Measurements from ENCODE around the gene AGAP1.
"Not testable (repeated sequence)": the region's sequence is repeated elsewhere in the genome, so short reads cannot be mapped to it uniquely, and the experiment has no call there.

AGAP1 gene

DNA sequence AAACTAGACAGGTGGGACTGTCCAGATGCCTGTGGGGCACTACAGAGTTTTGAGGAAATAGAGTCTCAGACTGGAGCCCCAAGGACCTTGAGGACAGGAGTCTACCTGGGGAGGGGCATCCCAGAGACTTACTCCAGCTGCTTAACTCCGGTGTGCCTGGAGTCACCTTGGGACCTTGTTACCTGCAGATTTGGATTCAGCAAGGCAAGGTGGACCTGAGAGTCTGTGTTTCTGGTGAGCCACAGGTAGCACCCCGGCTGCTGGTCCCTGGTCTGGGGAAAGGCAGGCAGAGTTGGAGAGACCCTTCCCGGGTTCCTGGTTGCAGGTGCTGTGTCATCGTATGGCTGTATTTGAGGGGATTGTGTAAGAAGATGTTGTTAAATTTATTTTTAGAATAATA is 102.4 kb downstream of the AGAP1 start:
- DNase-seq = no peak

DNA sequence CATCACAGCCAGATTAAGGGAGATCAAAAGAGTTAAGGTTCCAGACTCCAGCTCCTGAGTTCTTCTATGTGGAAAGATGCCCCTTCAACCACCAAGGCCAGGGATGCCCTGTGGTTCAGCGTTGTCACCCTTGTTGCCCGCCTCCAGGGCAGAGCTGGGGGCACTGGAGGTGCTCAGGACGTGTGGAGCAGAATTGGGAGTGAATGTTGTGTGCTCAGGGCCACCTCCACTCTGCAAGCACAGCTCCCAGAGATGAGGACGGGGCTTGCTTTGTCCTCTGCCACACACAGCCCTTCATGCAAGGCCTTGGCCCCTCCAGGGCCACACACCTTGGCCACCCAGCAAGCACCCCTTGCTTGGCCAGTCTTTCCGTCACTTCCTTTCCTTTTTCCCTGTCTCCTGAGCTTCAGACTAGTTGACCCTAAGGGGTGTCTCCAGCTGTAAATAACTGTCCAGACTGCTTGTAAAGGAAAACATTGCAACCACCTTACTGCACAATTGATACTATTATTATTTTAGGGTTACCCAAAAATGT is 103.3 kb downstream of the AGAP1 start:
- no peak for DNase-seq

DNA sequence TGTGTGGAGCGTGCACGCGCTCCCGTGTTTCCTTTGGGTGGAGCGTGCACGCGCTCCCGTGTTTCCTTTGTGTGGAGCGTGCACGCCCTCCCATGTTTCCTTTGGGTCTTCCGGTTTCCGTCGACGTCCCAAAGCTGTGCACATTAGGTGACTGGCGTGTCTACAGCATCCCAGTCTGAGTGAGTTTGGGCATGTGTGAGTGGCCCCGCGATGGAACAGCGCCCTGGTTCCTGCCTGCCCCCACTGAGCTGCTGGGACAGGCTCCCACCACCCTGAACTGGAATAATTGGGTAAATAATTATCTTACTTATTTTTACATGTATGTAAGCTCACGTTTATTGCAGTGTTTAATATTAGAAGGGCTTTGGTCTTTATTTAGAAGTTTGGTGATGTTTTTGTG is 104.2 kb downstream of the AGAP1 start:
- DNase-seq = no peak

DNA sequence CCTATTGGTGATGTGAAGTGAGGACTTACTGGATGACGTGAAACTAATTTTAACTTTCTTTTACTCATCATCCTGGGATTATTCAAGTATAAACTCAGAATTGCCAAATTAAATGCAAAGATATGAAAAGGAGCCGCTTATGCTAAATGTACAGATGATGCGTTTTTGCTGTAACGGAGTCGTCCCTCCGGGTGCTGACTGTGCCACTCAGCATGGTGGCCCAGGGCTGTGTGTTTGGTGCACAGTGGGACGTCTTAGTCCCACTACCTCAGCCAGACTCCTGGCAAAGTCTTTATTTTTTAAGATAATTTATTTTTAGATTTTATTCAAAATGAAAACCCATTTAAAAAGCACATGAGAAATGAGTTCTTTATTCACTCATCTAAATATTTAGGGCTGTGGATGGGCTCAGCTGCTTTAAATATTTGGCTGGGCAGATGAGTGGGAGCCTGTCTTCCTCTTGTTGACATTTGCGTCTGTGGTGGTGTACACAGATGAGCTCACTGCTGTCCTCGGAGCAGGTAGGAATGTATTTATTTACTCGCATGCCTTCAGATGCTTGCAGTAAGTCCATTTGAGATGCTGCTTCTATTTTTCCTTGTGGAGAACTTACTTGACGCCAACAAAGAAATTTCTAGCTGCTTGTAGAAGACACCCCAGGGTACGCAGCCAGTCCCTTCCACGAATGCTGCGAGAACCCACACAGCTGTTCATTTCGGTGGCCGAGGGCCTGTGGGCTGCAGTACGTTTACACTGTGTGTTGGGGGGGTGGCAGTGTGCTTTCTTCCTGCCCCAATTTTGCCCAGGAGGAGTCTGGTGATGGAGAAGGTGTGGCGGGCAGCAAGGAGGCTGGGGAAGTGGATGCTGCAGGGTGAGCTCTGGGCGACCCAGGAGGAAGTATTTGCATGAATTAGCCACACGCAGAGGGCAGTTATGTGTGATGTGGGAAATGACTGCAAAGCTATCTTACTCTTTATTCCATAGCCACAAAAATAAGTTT is 105.0 kb downstream of the AGAP1 start:
- DNase-seq = no peak

DNA sequence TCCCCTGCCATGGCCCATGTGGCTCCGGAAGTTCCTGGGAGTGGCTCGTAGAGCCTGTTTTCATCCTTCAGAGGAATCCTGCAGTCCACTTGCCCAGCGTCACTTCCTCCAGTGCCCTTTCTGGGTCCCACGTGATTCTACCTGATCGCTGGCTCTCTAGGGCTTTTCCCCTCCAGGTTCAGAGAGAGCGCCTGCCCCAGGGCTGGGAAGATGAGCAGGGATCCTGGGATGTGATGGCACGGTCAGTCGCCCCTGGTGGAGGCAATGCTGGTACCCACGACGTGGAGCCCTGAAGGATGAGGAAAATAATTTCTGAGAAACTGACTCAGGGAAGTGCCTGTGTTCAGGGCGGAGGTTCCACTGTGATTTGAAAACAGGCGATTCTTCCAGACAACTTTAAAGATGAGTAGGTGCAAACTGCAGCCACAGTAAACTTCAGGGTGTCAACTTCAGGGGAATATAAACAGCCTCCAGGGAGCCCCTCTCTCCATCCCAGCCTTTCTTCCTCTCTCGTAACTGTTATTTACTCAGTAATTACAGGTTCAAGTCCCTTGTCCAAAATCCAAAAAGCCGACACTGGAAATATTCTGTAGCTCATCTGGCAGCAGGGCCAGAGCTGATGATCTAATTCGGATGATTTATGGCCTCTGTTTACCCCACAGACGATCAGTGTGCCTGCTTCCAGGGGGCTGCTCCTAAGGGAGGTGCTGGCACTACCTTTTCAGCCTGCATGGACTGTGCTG is 105.9 kb downstream of the AGAP1 start:
- DNase-seq = peak; percentile 23

DNA sequence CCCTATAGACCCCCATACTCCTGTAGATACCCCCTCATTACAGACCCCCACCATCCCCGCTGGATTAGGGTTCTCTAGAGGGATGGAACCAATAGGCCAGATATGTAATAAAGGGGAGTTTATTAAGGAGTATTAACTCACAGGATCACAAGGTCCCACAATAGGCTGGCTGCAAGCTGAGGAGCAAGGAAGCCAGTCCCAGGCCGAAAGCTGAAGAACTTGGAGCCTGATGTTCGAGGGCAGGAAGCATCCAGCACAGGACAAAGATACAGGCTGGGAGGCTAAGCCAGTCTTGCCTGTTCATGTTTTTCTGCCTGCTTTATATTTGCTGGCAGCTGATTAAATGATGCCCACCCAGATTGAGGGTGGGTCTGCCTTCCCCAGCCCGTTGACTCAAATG is 106.6 kb downstream of the AGAP1 start:
- no peak for DNase-seq

DNA sequence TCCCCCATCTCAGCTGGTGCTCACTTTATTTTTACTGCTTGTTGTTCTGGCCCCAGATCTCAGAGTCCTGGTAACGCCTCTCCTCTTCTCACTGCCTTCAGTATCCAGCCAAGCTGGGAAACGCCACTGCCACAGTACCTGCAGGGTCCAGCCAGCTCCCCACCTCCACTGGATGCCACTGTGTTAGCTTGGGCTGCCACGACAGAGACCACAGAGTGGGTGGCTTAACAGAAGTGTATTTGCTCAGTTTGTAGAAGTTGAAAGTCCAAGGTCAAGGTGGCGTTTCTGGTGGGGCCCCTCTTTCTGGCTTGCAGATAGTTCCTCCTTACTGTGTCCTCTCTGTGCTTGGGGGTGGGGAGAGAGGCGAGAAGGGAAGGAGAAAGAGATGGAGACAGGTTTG is 107.1 kb downstream of the AGAP1 start:
- DNase-seq = no peak

DNA sequence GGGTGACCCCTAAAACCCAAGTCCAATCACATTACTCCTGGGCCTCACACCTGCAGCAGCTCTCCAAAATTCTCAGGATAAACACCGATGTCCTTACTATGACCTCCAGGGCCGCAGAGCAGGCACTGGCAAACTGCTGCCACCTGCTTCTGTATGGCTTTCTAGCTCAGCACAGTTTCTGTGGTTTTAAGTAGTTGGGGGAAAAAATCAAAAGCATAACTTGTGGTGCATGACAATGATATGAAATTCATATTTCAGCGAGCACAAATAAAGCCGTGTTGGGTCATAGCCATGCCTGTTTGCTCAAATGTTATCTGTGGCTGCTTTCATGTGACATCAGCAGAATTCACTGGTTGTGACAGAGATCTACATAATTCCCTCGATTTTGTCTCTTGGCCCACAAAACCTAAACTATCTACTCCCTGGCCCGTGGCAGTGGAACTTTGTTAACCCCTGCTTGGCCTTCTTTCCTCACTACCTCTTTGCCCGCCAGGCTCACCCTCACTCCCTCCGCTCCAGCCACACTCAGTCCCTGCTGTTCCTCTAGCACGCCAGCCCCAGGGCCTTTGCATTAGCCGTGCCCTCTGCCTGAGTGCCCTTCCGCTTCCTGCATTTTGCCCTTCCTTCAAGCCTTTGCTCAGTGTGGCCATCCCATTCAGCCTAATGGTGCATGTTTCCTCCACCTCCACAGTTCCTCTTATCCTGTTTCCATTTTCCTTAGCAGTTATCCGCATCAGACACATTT is 108.3 kb downstream of the AGAP1 start:
- no peak for DNase-seq

DNA sequence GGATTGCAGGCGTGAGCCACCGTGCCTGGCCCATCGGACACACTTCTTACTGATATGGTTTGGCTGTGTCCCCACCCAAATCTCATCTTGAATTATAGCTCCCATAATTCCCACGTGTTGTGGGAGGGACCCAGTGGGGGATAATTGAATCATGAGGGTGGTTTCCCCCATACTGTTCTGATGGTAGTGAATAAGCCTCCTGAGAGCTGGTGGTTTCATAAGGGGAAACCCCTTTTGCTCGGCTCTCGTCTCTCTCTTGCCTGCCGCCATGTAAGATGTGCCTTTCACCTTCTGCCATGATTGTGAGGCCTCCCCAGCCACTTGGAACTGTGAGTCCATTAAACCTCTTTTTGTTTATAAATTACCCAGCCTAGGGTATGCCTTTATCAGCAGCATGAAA is 109.1 kb downstream of the AGAP1 start:
- DNase-seq = not testable (repeated sequence)

DNA sequence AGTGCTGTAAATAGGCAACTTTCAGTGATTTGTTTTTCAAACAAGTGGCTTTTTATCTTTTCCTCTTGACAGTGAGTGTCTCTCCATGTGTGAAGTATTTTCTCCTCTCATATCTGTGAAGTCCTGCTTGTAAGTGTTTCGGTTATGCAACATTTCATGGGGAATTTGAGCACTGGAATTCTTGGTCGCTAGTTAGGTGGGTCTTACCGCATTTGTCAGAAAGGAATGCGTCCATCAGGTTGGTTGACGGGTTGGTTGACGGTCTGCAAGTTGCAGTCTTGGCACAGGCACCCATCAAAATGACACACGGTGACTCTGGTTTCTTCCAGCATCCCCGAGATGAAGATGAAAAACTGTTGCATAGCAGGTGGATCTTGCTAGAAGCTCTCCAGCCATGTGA is 109.8 kb downstream of the AGAP1 start:
- no peak for DNase-seq

DNA sequence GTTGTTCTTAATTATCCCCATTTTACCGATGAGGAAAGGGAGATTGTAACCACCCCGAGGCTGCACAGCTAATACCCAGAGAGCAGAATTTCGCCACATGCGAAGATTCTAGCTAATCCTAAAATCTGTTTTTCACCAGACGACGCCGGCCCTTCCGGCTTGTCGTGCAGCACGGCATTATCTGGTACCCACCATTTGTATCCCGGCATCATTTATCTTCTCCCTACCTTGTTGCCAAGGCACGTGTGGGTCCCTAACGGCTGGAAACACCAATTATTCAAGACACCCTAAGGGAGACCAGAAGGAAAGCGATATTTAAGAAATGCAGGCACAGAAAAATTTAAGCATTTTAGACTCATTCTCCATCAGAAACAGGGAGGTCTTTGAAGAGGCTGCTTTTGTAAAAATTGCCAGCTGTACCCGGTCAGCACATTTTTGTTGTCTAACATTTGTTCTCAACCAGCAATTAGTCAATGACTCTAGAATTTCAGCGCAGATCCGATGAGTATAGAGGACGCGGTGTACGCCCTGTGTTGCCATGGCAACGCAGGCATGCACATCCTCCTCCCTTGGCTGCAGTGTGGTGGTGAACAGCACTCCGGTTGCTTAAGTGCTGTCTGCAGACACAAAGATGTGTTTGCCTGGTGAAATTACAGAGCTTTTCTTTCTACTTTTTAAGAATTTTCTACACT is 111.6 kb downstream of the AGAP1 start:
- DNase-seq = peak; percentile 84

DNA sequence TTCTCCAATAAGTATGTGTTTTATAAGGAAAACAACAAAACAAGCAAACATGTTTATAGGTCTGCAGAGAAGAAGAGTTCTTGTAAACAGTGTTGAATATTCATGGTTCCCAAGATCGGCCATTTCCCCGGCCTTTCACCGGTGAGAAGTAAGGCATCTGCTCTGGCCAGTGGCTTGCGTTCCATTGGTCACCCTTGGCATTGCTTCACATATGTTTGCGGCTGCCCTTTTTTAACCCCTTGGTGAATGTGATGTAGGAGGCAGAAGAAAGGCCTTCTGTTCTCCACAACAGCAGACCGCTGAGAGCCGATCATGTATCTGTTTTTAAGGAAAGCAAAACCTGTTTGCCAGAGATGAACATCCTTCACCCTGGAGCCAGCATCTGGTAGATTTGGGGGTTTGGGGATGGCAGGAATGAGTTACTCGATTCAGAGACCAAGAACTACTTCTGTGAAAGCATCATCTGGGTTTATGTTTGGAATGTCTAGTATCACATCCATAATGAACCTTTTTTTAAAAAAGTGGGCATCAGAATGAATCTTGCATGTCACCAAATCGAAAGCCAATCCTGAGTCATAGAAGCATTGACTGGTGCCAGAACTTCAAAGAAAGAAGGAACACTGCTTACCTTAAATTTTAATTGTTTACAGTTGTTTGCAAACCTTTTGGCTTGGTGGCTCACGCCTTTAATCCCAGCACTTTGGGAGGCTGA is 112.3 kb downstream of the AGAP1 start:
- no peak for DNase-seq

DNA sequence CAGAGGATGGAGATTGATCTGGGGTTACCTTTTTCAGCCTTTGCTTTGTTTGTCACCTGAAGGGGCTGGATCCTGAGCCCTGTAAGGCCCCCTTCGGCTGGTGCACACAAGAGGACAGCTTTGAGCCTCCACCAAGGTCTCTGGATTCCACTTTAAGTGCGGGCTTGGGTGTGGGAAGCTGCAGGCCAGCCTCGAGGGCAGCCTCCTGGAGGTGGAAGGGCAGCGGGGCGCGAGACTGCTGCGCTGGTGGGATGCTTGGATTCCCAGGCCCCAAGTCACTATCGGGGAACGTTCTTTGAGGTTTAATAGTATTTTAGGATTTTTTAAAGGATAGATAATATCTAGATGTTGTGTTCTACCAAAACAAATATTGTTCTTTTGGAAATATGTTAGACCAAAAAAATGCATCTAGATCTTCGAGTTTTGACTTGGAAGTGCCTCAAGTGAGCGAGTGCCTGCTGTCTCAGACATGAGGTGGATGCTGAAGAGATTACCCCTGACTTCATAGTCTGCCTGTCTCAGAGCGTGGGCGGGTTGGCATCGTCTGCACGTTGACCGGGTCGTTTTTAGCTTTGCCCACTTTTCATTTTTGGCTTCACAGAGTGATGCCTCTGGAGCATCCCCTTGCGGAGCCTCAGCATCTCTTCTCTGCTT is 113.8 kb downstream of the AGAP1 start:
- DNase-seq = no peak

DNA sequence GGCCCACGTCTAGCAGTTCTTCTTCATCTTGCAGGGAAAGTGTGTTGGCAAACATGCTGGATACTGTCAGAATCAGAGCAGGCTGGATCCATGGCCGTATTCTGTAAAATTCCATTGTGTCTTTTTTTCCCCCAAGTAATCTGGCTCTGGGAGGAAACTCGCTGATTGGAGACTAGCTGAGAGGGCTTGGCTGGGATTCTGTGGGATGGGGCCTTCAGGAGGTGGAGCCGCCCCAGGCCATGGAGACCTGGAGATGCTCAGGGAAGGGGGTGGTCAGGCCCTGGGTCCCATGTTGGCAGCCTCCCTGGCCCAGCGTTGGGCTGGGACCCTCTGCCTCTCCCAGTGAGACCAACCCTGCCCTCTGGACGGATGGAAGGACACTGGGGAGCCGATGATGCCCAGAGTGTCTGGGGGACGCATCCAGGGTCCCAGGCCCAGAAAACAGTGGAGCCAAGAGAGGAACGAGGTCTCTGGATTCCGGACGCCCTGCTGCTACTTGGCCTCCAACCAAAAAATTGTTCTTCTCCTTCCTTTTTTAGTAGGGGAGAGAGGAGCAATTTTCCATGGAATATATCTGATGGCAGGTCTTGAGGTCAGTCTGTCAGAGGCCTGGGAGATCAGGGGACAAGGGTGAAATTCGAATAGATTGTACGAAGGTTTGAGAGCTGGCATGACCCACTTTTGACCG is 114.5 kb downstream of the AGAP1 start:
- no peak for DNase-seq

DNA sequence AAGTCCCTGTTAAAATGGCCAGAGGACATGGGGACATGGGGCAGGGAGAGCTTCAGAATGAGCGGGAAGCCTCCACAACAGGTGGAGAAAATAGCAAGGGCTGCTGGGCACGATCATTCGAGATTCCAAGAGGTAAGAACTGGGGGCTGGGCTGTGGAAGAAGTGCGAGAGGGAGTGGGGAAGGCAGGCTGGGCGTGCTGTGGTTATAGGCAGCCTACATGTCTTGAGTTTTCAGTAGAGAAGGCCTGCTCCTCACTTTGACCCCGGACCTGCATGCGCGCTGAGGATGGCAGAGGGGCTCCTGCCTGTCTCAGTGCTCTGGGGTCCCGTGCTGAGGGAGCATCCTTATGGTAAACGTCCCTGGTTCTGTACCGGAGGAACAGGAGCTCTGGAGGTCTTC is 115.5 kb downstream of the AGAP1 start:
- no peak for DNase-seq

DNA sequence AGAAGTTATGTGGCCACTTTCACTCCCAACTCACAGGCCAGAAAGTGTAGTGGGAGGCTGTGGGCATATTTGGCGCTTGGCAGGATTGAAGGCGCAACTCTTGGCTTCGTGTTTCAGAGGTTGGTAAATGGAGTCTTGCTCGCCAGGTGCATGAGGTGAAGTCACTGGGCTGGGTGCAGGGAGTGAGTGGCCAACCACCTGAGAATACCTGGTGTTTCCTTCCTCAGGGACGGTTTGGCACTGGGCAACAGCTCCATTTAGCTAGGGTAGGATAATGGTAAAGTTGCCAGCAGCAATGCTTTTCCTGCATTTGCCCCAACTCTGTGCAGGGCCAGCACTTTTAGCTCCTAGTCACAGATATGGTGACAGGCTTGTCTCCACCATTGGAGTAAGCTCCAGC is 115.9 kb downstream of the AGAP1 start:
- DNase-seq = no peak

DNA sequence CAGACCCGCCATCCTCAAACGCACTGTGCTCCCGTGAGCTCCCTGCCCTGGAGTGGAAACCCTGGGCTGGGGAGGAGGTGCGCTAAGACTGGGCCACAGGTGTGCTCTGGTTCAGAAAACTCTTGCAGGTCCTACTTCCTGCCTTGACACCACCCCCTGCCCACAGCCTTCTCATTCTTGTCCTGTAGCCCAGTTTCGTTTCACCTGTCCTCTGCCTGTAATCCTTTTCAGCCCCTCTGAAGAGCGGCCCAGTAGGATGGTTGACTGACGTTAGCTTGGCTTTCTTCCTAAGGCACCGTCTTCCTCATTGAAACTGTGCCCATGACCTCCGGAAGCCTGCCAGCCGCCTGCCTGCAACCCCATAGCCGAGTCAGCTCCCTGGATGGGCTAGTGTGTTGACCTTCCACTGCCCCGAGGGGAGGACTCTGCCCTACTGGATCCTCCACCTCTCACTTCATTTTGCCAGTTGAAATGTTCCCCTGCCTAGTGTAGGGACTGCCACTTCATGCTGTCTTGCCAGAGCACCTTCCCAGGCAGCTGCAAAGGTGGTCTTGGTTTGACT is 116.9 kb downstream of the AGAP1 start:
- DNase-seq = no peak

DNA sequence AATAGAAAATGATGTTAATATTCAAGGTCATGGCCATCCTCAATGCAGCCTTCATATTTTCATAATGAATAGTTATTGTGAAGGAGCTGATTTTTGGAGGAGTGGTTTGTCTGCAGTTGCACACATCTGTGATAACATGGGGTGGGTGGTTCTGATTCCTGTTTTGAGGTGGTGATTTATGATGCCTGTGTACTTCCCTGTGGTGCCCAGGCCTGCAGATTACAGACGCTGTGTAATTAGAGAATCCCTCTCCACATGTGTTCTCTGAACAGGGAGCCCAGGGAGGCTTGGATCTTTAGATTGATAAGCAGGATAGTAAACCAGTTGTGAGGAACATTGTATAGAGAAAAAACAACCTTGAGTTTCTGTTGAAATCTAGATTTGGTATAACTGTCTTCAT is 117.5 kb downstream of the AGAP1 start:
- DNase-seq = peak; percentile 87

DNA sequence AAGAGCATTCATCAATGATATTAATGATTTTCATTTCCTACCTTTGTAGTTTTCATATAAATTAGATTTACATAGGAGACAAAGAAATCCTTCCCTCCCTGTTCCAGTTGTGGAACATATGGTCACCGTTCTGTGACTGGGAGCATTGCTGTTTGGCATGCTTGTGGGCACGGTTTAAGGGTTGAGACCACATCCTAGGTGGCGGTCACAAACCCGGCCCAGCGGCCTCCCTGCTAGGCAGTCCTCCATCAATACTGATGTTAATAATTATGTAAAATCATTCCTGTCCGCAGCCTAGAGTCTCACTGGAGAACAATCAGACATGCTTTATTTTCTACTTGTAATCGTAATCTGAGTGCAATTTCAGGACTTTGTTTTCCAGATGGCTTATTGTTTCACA is 117.9 kb downstream of the AGAP1 start:
- DNase-seq = no peak

Data from NCI-H1417 treated with DMSO at 0.1 percent for 48 hours (cell line).